GM21367 (cell line): ENCODE measurements around the gene TCF7L2.
"Not testable (repeated sequence)": the region's sequence is repeated elsewhere in the genome, so short reads cannot be mapped to it uniquely, and the experiment has no call there.

ENCODE experiments used
- ATAC-seq: cut with Tn5 transposase; IDR thresholded peaks from one replicate; pipeline ENCODE4 v1.9.1; 2021; ENCODE audit not compliant: unreplicated experiment

TCF7L2 gene

GRCh38 chr10:113089551-113089950 is 139.5 kb downstream of the TCF7L2 start:
- ATAC-seq: no peak

GRCh38 chr10:113091920-113092319 is 141.9 kb downstream of the TCF7L2 start:
- no peak for ATAC-seq

GRCh38 chr10:113093188-113094113 is 143.4 kb downstream of the TCF7L2 start:
- no peak for ATAC-seq

GRCh38 chr10:113094114-113094486 is 144.1 kb downstream of the TCF7L2 start:
- no peak for ATAC-seq

- ATAC-seq: no peak
These were observed 145.5 kb downstream of the TCF7L2 start for GRCh38 chr10:113095419-113096127.

GRCh38 chr10:113096128-113096996 is 146.3 kb downstream of the TCF7L2 start:
- no peak for ATAC-seq

- no peak for ATAC-seq
These were observed 147.0 kb downstream of the TCF7L2 start for GRCh38 chr10:113097036-113097435.

GRCh38 chr10:113099431-113100183 is 149.6 kb downstream of the TCF7L2 start:
- ATAC-seq: no peak

- ATAC-seq: no peak
These were observed 150.2 kb downstream of the TCF7L2 start for GRCh38 chr10:113100281-113100680.

GRCh38 chr10:113103131-113103840 is 153.2 kb downstream of the TCF7L2 start:
- no peak for ATAC-seq

GRCh38 chr10:113104047-113104446 is 154.0 kb downstream of the TCF7L2 start:
- no peak for ATAC-seq

GRCh38 chr10:113108194-113108835 is 158.3 kb downstream of the TCF7L2 start:
- ATAC-seq: no peak

GRCh38 chr10:113108948-113109347 is 158.9 kb downstream of the TCF7L2 start:
- no peak for ATAC-seq

GRCh38 chr10:113109482-113109881 is 159.4 kb downstream of the TCF7L2 start:
- not testable (repeated sequence) for ATAC-seq

- no peak for ATAC-seq
These were observed 161.2 kb downstream of the TCF7L2 start for GRCh38 chr10:113111260-113111659.

- no peak for ATAC-seq
These were observed 162.1 kb downstream of the TCF7L2 start for GRCh38 chr10:113111900-113112853.

- ATAC-seq: no peak
These were observed 163.2 kb downstream of the TCF7L2 start for GRCh38 chr10:113113241-113113640.

GRCh38 chr10:113113918-113114317 is 163.9 kb downstream of the TCF7L2 start:
- ATAC-seq: no peak
